GM18517 (cell line): ENCODE measurements around the gene AHCYL1.

ENCODE experiments used
- ATAC-seq: cut with Tn5 transposase; IDR thresholded peaks from one replicate; pipeline ENCODE4 v1.9.1; 2021; ENCODE audit warnings: mild to moderate bottlenecking, moderate library complexity; ENCODE audit not compliant: unreplicated experiment

Gene AHCYL1

DNA sequence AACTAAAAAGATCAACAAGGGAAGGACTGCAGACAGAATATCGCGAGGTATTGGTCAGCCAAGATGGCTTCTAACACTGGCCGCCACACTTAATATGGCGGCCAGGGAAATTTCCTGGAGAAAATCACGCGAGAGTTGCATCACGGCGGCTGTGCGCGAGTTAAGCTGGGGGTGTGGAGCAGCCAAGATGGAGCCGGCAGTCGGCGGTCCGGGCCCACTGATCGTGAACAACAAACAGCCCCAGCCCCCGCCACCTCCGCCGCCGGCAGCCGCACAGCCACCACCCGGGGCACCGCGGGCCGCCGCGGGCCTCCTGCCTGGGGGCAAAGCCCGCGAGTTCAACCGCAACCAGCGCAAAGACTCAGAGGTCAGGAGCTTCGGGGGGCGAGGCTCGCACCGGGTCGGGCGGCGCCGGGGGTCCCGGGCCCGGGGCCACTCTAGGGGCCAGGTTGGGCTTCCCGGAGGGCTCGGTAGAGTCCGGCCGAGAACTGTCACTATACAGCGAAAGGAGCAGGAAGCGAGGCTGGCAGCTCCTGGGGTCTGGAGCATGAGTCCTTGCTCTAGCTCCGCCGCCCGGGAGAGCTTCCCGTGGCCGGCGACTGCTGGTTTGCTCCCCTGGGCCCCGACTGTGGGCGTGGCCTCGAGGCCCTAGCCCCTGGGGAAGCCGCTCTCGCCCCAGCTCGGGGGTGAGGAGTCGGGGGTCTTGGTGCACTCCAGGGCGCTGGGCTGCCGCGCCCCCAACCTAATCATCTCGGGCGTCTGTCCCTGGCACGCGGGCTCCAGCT, 50.1 kb downstream of the AHCYL1 start, which contains the start of gene STRIP1:
STRIP1 (plus strand) TSS at position 174 of the 785 bp plus-strand sequence; CDS start at position 188, 14 bp downstream.
- peak; percentile 89 for ATAC-seq

DNA sequence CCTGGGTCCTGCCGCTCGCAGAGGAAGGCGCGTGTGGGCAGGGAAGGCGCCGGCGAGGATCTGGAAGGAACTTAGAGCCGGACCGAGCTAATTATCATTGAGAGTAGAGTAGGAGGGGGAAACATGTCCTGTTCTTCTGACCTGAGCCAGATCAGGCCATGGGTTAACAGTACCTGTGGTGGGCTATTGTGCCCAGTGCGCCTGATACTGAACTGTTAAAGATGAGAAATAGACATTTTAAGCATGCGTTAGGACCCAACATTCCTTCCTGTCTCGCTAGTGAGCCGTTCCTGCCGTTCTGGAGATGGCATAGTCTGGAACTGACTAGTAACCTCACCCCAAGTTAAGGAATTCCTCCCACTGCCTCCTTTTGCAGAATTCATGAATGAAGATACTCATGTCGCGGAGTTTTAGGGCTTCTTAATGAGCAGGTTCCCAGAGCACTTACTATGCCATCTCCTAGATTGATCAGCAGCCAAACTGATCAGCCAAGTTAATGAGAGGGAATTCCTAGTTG, 50.7 kb downstream of the AHCYL1 start:
- peak; percentile 10 for ATAC-seq

GRCh38 chr1:110038271-110038670, 53.7 kb downstream of the AHCYL1 start:
- no peak for ATAC-seq

DNA sequence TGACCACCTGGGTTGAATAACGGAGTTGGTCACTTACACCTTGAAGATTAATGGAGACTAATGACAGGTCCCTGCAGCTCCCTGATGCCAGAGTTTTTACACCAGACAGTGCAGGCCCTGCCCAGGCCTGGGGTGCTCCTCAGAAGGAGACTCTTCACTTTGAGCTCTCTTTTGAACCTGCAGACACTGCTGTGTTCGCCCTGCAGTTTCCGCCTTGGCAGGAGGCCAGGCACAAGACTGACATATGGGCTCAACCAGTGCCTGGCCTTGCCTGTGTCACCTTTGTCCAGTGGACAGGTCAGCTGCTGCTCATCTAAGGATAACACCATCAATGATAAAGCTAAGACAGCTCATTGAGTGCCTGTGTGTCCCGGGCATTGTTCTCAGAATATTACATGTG, 55.1 kb downstream of the AHCYL1 start:
- no peak for ATAC-seq

DNA sequence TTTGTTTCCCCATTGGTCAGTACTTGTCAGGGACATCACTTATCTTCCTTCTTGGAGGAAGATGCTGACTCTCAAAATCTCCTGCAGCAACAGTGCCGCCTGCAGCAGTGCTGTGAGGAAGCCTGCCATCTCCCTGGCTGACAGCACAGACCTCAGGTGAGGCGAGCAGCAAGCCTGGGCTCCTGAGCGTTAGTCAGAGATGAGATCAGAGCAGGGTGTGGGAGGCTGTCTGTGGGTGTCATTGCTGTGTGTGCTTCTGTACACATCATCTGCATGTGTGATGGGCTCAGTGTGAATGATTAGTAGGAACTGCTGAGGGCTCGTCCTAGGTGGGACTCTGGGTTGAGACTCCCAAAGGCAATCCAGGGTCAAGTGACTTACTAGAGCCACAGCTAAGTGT, 56.0 kb downstream of the AHCYL1 start:
- ATAC-seq, result no peak

DNA sequence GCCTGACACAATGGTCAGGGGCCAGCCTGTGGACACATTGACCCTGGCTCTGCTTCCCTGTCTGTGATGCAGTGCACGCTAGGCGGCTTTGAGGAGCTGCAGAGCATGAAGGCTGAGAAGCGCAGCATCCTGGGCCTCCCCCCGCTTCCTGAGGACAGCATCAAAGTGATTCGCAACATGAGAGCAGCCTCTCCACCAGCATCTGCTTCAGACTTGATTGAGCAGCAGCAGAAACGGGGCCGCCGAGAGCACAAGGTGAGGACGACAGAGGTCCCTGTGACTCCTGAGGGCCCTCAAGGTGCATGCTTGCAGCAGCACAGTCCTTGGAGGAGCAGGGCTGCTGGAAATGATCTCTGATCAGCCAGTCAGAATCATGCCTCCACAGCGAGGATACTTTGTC, 58.5 kb downstream of the AHCYL1 start:
- ATAC-seq, result no peak

GRCh38 chr1:110047463-110047862, 62.9 kb downstream of the AHCYL1 start:
- ATAC-seq, result no peak

DNA sequence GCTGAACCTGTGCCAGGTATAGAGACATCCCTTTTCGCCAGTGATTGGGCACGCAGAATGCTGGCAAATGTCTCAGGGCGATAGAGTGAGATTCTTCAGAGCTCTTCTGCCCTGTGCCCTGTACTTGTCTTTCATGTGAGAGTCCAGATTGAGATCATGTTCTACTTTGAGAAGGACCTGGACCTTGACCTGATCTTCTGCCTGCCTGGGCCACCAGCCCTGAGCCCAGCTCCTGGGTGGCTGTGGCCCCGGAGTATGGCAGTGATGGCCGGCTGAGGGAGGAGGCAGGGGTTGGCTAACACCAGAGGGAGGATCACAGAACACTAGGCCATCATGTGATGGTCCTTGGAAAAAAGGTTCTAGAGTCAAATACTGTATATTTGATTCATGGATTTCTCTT, 63.7 kb downstream of the AHCYL1 start:
- no peak for ATAC-seq

DNA sequence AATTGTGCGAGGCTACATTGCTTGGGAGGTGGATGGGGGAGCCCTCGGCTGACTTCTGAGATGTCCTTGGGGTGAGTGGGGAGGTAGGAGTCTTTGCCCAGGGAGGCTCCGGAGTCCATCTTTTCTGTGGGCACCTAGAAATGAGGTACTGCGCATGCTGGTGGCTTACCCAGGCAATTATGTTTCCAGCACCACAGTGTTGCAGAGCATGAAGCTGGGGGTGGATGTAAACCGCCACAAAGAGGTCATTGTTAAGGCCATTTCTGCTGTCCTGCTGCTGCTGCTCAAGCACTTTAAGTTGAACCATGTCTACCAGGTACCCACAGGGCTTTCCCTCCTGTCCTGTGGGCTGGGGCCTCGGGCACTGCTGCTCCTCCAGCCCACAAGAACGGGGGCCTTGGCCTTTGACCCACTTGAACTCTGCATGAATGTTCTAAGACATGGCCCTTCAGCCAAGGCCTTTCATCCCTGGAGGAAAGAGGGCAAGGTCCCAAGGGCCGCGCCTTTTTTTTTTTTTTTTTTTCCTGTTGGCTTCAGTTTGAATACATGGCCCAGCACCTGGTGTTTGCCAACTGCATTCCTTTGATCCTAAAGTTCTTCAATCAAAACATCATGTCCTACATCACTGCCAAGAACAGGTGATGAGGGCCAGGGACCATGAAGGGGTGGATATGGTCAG, 64.5 kb downstream of the AHCYL1 start:
- ATAC-seq, result no peak

DNA sequence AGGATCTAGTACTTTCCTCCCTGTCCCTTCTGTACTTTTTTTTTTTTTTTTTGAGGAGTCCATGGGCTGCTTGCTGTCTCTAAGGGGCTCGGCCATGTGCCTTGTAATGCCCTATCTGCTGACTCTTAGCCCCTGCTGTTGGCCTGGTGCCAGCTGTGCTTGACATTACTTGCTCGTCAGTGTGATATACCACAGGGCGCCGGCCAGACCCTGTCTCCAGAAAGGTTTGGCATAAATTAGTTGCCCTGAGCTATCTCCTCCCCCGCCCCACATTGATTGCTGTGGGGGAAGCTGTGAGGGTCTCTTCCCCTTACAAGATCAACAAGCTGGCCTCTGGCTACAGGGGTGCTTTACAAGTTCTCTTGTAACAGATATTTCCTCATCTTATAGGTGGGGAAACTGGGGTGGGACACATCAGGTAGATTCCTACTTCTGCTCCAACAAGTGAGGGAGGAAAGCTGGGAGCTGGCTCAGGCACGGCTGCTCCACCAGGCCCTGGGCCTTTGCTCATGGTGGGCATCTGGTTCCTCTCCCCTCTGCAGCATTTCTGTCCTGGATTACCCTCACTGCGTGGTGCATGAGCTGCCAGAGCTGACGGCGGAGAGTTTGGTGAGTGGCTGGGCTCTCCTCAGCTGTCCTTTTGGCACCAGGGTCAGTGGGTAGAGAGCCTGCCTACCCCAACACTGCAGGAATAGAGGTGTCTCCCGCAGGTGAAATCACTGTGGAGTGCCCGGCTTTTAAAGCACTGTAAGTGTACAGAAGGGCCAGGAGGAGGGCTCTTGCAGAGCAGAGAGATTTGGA, 65.4 kb downstream of the AHCYL1 start:
- ATAC-seq, result no peak

DNA sequence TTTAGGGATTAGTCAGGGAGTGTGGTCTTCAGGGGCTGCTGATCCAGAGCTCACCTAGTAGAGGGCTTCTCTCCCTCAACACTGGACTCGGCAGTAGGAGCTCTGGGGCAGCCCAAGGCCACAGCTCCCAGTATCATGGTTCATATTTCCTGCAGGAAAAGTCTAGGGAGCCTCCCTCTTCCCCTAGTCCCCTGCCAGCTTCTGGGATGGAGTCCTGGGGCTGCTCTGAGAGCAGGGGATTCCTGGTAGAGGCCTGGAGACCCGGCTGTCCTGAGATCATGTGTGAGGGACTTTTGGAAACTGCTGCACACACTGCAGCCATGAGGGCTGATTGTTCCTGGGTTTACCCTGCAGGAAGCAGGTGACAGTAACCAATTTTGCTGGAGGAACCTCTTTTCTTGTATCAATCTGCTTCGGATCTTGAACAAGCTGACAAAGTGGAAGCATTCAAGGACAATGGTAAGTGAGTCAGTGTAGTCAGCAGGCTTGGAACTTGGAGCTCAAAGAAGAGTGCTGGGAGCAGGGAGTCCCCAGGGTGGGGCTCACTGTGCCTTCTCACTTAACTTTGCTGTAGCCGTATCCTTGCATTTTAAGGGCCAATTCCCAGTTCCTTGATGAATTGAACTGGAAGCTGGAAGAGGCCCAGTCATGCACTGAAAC, 66.2 kb downstream of the AHCYL1 start:
- ATAC-seq, result no peak

DNA sequence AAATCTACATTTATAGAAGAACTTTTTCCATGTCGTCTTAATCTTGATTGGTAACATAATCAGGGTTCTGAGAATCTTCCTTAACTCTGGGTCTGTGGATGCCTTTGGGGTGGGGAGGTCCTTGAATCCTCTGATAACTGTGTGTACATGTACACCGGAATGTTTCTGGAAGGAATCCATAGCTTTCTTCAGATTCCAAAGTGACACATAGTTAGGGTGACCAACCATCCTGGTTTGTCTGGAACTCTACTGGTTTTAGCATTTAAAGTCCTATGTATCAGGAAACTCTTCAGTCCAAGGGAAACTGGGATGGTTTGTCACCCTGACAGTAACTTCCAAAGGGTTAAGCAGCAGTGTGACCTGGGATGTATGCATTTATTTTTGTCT, 66.7 kb downstream of the AHCYL1 start:
- ATAC-seq, result no peak

DNA sequence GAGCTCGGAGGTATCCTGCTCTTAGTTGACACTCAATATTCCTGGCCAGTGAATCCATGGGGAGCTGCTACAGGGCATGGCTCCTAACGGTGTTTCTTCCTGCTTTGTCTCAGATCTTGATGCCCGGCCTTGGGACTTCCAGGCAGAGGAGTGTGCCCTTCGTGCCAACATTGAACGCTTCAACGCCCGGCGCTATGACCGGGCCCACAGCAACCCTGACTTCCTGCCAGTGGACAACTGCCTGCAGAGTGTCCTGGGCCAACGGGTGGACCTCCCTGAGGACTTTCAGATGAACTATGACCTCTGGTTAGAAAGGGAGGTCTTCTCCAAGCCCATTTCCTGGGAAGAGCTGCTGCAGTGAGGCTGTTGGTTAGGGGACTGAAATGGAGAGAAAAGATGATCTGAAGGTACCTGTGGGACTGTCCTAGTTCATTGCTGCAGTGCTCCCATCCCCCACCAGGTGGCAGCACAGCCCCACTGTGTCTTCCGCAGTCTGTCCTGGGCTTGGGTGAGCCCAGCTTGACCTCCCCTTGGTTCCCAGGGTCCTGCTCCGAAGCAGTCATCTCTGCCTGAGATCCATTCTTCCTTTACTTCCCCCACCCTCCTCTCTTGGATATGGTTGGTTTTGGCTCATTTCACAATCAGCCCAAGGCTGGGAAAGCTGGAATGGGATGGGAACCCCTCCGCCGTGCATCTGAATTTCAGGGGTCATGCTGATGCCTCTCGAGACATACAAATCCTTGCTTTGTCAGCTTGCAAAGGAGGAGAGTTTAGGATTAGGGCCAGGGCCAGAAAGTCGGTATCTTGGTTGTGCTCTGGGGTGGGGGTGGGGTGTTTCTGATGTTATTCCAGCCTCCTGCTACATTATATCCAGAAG, 69.2 kb downstream of the AHCYL1 start:
- ATAC-seq, result no peak

- no peak for ATAC-seq
These were observed 71.1 kb downstream of the AHCYL1 start for GRCh38 chr1:110055493-110056284.

GRCh38 chr1:110056285-110056683, 71.7 kb downstream of the AHCYL1 start:
- no peak for ATAC-seq

- ATAC-seq, result no peak
These were observed 72.2 kb downstream of the AHCYL1 start for GRCh38 chr1:110056776-110057175.

- no peak for ATAC-seq
These were observed 73.5 kb downstream of the AHCYL1 start for GRCh38 chr1:110057963-110058518.

- ATAC-seq, result no peak
These were observed 74.0 kb downstream of the AHCYL1 start for GRCh38 chr1:110058591-110058990.
